Endothelial cell of umbilical vein (primary cell): Measurements from ENCODE around the gene FMN1. TPM values are rescaled to one million over a fixed set of nuclear protein-coding genes. Genes with fewer than 3 reads are reported as not detected.

Experiments
- BruUV-seq: library from RNA; stranded (reverse); fragments of 400-500 nt; replicated peaks from 2 replicates; lab custom pipeline; 2021; lab: Mats Ljungman, UMichigan
- CTCF ChIA-PET: fragments of 300-600, 350-600 bp; sonication (Branson Sonifier 250); formaldehyde crosslinking; loops from one replicate; lab custom pipeline; 2021; ENCODE audit warnings: antibody characterized with exemption, inconsistent platforms; lab: Charles Lee
- POLR2A ChIA-PET: fragments of 300-600, 350-600 bp; sonication (Branson Sonifier 250); formaldehyde crosslinking; loops from one replicate; lab custom pipeline; 2021; ENCODE audit warnings: antibody characterized with exemption, inconsistent platforms; lab: Charles Lee
- DNase-seq: peaks from one replicate; pipeline ENCODE4 v3.0.0-alpha.2; 2011; ENCODE audit warnings: low read depth, low spot score
- FAIRE-seq: peaks from 2 replicates; lab custom pipeline; 2011; peaks lifted over from hg19 to GRCh38; lab: Jason Lieb, UNC
- H2AFZ ChIP-seq: 2 replicates; pipeline ENCODE4 v1.6.0; 2012; ENCODE audit warnings: low read depth, low read length, control low read depth, inconsistent platforms
- H3K27ac ChIP-seq: 2 replicates; pipeline ENCODE4 v1.5.1; 2011; ENCODE audit warnings: low read depth, mild to moderate bottlenecking, control low read depth, low read length, moderate library complexity; ENCODE audit not compliant: insufficient read depth
- H3K27me3 ChIP-seq, 2 experiments: 2 replicates each; pipeline versions ENCODE4 v1.6.0 to v1.6.1; 2011; ENCODE audit warnings: low read length in 2 of 2, mixed read lengths in 1 of 2; ENCODE audit not compliant: control insufficient read depth in 2 of 2, insufficient read depth in 2 of 2
- H3K36me3 ChIP-seq, 2 experiments: 2 replicates in 1 of 2; 3 replicates in 1 of 2; pipeline ENCODE4 v1.5.1; 2011; ENCODE audit warnings: low read length in 2 of 2, mild to moderate bottlenecking in 1 of 2, moderate library complexity in 1 of 2; ENCODE audit not compliant: control insufficient read depth in 2 of 2, insufficient read depth in 2 of 2; ENCODE audit errors: extremely low read depth in 1 of 2
- H3K4me1 ChIP-seq: 3 replicates; pipeline ENCODE4 v1.5.1; 2011; ENCODE audit warnings: mild to moderate bottlenecking, low read length; ENCODE audit not compliant: control insufficient read depth, insufficient read depth; ENCODE audit errors: extremely low read depth
- H3K4me2 ChIP-seq: 2 replicates; pipeline ENCODE4 v1.6.1; 2011; ENCODE audit warnings: low read length, control low read depth, mixed read lengths; ENCODE audit not compliant: insufficient read depth
- H3K4me3 ChIP-seq, 3 experiments: fragments of 200-600 bp in 1 of 3; sonication (generic), shearing (Covaris generic) in 1 of 3; replicated peaks in 1 of 3; 2 replicates each; pipeline ENCODE4 v1.5.1; 2011 to 2016; ENCODE audit warnings: control low read depth in 3 of 3, low read length in 3 of 3, mild to moderate bottlenecking in 2 of 3, inconsistent platforms in 1 of 3, low read depth in 1 of 3, moderate library complexity in 1 of 3; ENCODE audit not compliant: insufficient read depth in 1 of 3
- H3K79me2 ChIP-seq: 2 replicates; pipeline ENCODE4 v1.6.0; 2012; ENCODE audit warnings: low read length, inconsistent platforms; ENCODE audit not compliant: control insufficient read depth, insufficient read depth
- H3K9ac ChIP-seq: replicated peaks from 2 replicates; pipeline ENCODE3; 2011; ENCODE audit warnings: low read length, control low read depth; ENCODE audit not compliant: insufficient read depth; ENCODE audit errors: extremely low read depth
- H3K9me1 ChIP-seq: replicated peaks from 3 replicates; pipeline ENCODE4 v1.6.0; 2011; ENCODE audit warnings: mild to moderate bottlenecking, low read length; ENCODE audit not compliant: control insufficient read depth, insufficient read depth; ENCODE audit errors: extremely low read depth
- H3K9me3 ChIP-seq: replicated peaks from 2 replicates; pipeline ENCODE4 v1.5.1; 2012; ENCODE audit warnings: low read length, inconsistent platforms; ENCODE audit not compliant: control insufficient read depth, insufficient read depth
- H4K20me1 ChIP-seq: replicated peaks from 2 replicates; pipeline ENCODE3; 2011; ENCODE audit warnings: mild to moderate bottlenecking, low read length; ENCODE audit not compliant: control insufficient read depth, insufficient read depth; ENCODE audit errors: extremely low read depth
- EZH2 ChIP-seq: IDR thresholded peaks from 2 replicates; pipeline ENCODE4 v1.6.1; 2012; ENCODE audit warnings: borderline replicate concordance, low read depth, mild to moderate bottlenecking, moderate library complexity, low read length, inconsistent platforms; ENCODE audit not compliant: severe bottlenecking
- FOS ChIP-seq: IDR thresholded peaks from 2 replicates; pipeline ENCODE4 v1.6.1; 2011; ENCODE audit warnings: mild to moderate bottlenecking, low read length, moderate library complexity, borderline replicate concordance; ENCODE audit not compliant: insufficient read depth
- GATA2 ChIP-seq: IDR thresholded peaks from 2 replicates; pipeline ENCODE4 v1.7.0; 2011; ENCODE audit warnings: low read depth, mild to moderate bottlenecking, moderate library complexity, mixed read lengths, low read length; ENCODE audit not compliant: insufficient read length, insufficient read depth
- JUN ChIP-seq: IDR thresholded peaks from 2 replicates; pipeline ENCODE4 v1.6.1; 2011; ENCODE audit warnings: borderline replicate concordance, low read depth; ENCODE audit not compliant: insufficient read length, insufficient read depth
- MYC ChIP-seq: IDR thresholded peaks from one replicate; pipeline ENCODE4 v1.6.1; 2011; ENCODE audit warnings: mild to moderate bottlenecking, low read depth, low read length
- POLR2A ChIP-seq: IDR thresholded peaks from 2 replicates; pipeline ENCODE4 v1.6.1; 2012; ENCODE audit warnings: low read depth, mild to moderate bottlenecking, control low read depth, low read length
- POLR2AphosphoS5 ChIP-seq: IDR thresholded peaks from 2 replicates; pipeline ENCODE4 v1.6.1; 2012; ENCODE audit warnings: low read depth, mild to moderate bottlenecking, control low read depth, low read length, moderate library complexity; ENCODE audit not compliant: insufficient read depth
- dilution Hi-C: fragments of 300-500 bp; cut with MboI; formaldehyde crosslinking; loops from one replicate; pipeline ENCODE4 v1.15.0; 2019; ENCODE audit warnings: low sequenced_read_pairs; ENCODE audit not compliant: extremely low pct_ligation_motif_present
- intact Hi-C: fragments of 100-400 bp; cut with micrococcal nuclease; formaldehyde crosslinking; loops from one replicate; pipeline ENCODE4 v1.10.0; 2022
- polyA plus RNA-seq, 4 experiments: library from polyadenylated mRNA; depleted of rRNA in 3 of 4; stranded (reverse) in 3 of 4; unstranded in 1 of 4; fragments of >200 nt; gene quantifications; 2 replicates each; pipeline versions ENCODE4 v1.2.1 to v1.2.3, GENCODE V29; 2011 to 2012; ENCODE audit warnings: missing spikeins in 1 of 4
- total RNA-seq: library from RNA; stranded (reverse); gene quantifications from 2 replicates; pipeline ENCODE4 v1.2.3, GENCODE V29; 2021
- TF ChIP-seq, protein P1 (sequence below), 2 donors: IDR thresholded peaks; 1 replicate in 1 of 2; 2 replicates in 1 of 2; pipeline ENCODE4 v1.5.1; 2011; ENCODE audit warnings: low read length in 2 of 2, mild to moderate bottlenecking in 2 of 2, moderate library complexity in 2 of 2, control low read depth in 1 of 2, inconsistent platforms in 1 of 2, low read depth in 1 of 2; ENCODE audit not compliant: insufficient read depth in 1 of 2; ENCODE audit errors: extremely low read depth in 1 of 2
- TF ChIP-seq, protein P2 (sequence below): IDR thresholded peaks from 2 replicates; pipeline ENCODE4 v1.6.1; 2011; ENCODE audit not compliant: insufficient read depth, insufficient read length

Gene FMN1
- total and polyA plus RNA-seq, 2 donors (not counting 3 experiments of a cell fraction or from before 2014, with no cell fraction given), result 0.01 to 0.29 TPM

DNA sequence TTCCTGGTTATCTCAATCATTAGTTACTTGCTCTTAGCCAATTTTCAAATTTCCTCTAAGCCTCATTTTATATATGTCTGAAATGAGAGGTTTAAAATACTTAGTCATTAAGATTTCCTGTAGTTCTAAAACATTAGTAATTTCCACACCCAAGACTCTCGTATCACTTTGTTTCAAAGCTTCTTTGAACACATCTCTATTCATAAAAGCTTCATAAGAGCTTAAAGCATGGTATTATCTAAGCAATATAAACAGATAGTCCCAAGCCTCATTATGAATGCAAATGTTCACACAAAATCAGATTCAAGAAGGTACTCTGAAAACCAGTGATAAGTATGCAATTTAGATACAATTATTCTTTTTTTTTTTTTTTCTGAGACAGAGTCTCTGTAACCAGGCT lies 217.0 kb downstream of the FMN1 start:
- H4K20me1 ChIP-seq, result no peaks in the 10 kb centered on the region
- no peak overlapping the region for H3K4me3 ChIP-seq
- no peak overlapping the region for H3K27ac ChIP-seq
- DNase-seq, result no peak
- no peaks in the 10 kb centered on the region for H3K36me3 ChIP-seq
- intact Hi-C loops (no loop called here), dilution Hi-C loops (loop anchor here (25.0 kb wide), 1 partner anchor 290 kb away; no protein-coding TSS in a partner anchor)
- BruUV-seq, result no TSS peak
- TF ChIP-seq POLR2AphosphoS5, result no peak
- no peak for TF ChIP-seq JUN
- TF ChIP-seq FOS, result no peak
- H3K4me2 ChIP-seq, result no peak overlapping the region
- H3K9ac ChIP-seq, result no peak overlapping the region
- no peaks in the 10 kb centered on the region for H3K4me1 ChIP-seq
- no peaks in the 10 kb centered on the region for H3K9me1 ChIP-seq
- POLR2A ChIA-PET, result no interaction called here
- no peaks in the 10 kb centered on the region for H3K79me2 ChIP-seq
- peaks cover 3 to 16% of the 10 kb centered on the region in 2 experiments for H3K27me3 ChIP-seq
- H2AFZ ChIP-seq, result no peak overlapping the region
- CTCF ChIA-PET, result no interaction called here
- FAIRE-seq, result no peak
- no peaks in the 10 kb centered on the region for H3K9me3 ChIP-seq

DNA sequence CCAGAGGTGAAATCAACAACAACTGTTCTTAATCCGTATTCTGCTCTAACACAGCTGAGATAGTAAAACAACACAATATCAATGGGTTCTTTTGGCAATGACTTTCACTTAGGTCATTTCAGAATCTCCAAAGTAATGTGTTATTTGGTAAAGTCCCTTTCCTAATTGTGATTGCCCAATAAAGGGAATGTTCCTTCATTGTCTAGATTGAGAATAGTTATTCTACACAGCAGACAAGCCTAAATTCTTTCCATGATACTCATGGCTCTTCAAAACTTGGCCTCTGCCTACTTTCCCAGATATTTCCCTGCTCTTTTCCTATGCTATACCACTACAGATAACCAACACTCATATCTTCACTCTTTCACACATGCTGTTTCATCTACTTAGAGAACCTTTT lies 219.8 kb downstream of the FMN1 start:
- Histone ChIP-seq H3K9me1 (no peaks in the 10 kb centered on the region), H3K4me2 (no peak overlapping the region), H3K4me3 (no peak overlapping the region), H3K4me1 (no peaks in the 10 kb centered on the region), H3K79me2 (no peaks in the 10 kb centered on the region), H4K20me1 (no peaks in the 10 kb centered on the region), H3K27ac (no peak overlapping the region), H3K9ac (no peak overlapping the region), H2AFZ (no peak overlapping the region), H3K9me3 (no peaks in the 10 kb centered on the region), H3K27me3 (peaks cover 3 to 19% of the 10 kb centered on the region in 2 experiments), H3K36me3 (no peaks in the 10 kb centered on the region)
- FAIRE-seq (no peak), DNase-seq (no peak)
- intact Hi-C loops (no loop called here), dilution Hi-C loops (loop anchor here (25.0 kb wide), 1 partner anchor 287 kb away; no protein-coding TSS in a partner anchor)
- CTCF ChIA-PET, result no interaction called here
- POLR2A ChIA-PET, result no interaction called here
- TF ChIP-seq GATA2 (no peak), POLR2A (no peak), JUN (no peak), POLR2AphosphoS5 (no peak), MYC (no peak), FOS (no peak), EZH2 (no peak)
- TF ChIP-seq, protein P1, sequence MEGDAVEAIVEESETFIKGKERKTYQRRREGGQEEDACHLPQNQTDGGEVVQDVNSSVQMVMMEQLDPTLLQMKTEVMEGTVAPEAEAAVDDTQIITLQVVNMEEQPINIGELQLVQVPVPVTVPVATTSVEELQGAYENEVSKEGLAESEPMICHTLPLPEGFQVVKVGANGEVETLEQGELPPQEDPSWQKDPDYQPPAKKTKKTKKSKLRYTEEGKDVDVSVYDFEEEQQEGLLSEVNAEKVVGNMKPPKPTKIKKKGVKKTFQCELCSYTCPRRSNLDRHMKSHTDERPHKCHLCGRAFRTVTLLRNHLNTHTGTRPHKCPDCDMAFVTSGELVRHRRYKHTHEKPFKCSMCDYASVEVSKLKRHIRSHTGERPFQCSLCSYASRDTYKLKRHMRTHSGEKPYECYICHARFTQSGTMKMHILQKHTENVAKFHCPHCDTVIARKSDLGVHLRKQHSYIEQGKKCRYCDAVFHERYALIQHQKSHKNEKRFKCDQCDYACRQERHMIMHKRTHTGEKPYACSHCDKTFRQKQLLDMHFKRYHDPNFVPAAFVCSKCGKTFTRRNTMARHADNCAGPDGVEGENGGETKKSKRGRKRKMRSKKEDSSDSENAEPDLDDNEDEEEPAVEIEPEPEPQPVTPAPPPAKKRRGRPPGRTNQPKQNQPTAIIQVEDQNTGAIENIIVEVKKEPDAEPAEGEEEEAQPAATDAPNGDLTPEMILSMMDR (IDR thresholded peaks at IDR 0.05; ENCODE audit: extremely low read depth in 1 of 2, insufficient read depth in 1 of 2, low read depth in 1 of 2, low read length in 2 of 2), result no peak
- TF ChIP-seq, protein P2, sequence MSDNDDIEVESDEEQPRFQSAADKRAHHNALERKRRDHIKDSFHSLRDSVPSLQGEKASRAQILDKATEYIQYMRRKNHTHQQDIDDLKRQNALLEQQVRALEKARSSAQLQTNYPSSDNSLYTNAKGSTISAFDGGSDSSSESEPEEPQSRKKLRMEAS, result no peak
- no TSS peak for BruUV-seq
